HEK293T (cell line): Measurements from ENCODE around the gene SLC2A4RG.

Source experiments
- CTCF ChIA-PET: fragments of 350-600 bp; formaldehyde crosslinking; extraction: SDS; loops from one replicate; lab custom pipeline; 2021; ENCODE audit warnings: antibody characterized with exemption, inconsistent platforms; lab: Yijun Ruan, JAX
- POLR2A ChIA-PET: fragments of 350-600 bp; formaldehyde crosslinking; extraction: SDS; loops from one replicate; lab custom pipeline; 2020; ENCODE audit warnings: antibody characterized with exemption, inconsistent platforms; lab: Yijun Ruan, JAX
- DNase-seq: peaks from one replicate; pipeline ENCODE4 v3.0.0; 2012; ENCODE audit warnings: mixed read lengths; ENCODE audit errors: extremely low spot score
- ARNT ChIP-seq: fragments of 450-650 bp; IDR thresholded peaks from 2 replicates; pipeline ENCODE4 v1.6.1; 2017; ENCODE audit warnings: mild to moderate bottlenecking
- BHLHE40 ChIP-seq: fragments of 450-650 bp; IDR thresholded peaks from 2 replicates; pipeline ENCODE4 v1.6.1; 2016; ENCODE audit warnings: mild to moderate bottlenecking, moderate library complexity, borderline replicate concordance
- CTBP1 ChIP-seq: fragments of 450-650 bp; IDR thresholded peaks from 2 replicates; pipeline ENCODE4 v1.6.1; 2016; ENCODE audit warnings: borderline replicate concordance
- ELF4 ChIP-seq: fragments of 450-650 bp; IDR thresholded peaks from 2 replicates; pipeline ENCODE4 v1.6.1; 2017; ENCODE audit warnings: antibody characterized with exemption
- FOXA1 ChIP-seq: fragments of 450-650 bp; IDR thresholded peaks from 2 replicates; pipeline ENCODE4 v1.6.1; 2016; ENCODE audit warnings: mild to moderate bottlenecking
- FOXK2 ChIP-seq: fragments of 450-650 bp; IDR thresholded peaks from 2 replicates; pipeline ENCODE4 v1.6.1; 2016; ENCODE audit warnings: mild to moderate bottlenecking
- FOXM1 ChIP-seq: fragments of 450-650 bp; IDR thresholded peaks from 2 replicates; pipeline ENCODE4 v1.6.1; 2017; ENCODE audit warnings: mild to moderate bottlenecking, borderline replicate concordance
- HDGF ChIP-seq: fragments of 450-650 bp; IDR thresholded peaks from 2 replicates; pipeline ENCODE4 v1.6.1; 2017; ENCODE audit warnings: antibody characterized with exemption, borderline replicate concordance
- L3MBTL2 ChIP-seq: fragments of 450-650 bp; conservative IDR thresholded peaks from 2 replicates; pipeline ENCODE4 v1.6.1; 2016; ENCODE audit warnings: mild to moderate bottlenecking
- LEF1 ChIP-seq: fragments of 450-650 bp; IDR thresholded peaks from 2 replicates; pipeline ENCODE4 v1.6.1; 2017; ENCODE audit warnings: mild to moderate bottlenecking, borderline replicate concordance
- NFRKB ChIP-seq: fragments of 450-650 bp; IDR thresholded peaks from 2 replicates; pipeline ENCODE4 v1.6.1; 2016; ENCODE audit warnings: mild to moderate bottlenecking, moderate library complexity
- SP1 ChIP-seq: fragments of 450-650 bp; IDR thresholded peaks from 2 replicates; pipeline ENCODE4 v1.6.1; 2017
- SUZ12 ChIP-seq: fragments of 450-650 bp; IDR thresholded peaks from 2 replicates; pipeline ENCODE4 v1.6.1; 2016; ENCODE audit warnings: mild to moderate bottlenecking
- TARDBP ChIP-seq: fragments of 450-650 bp; IDR thresholded peaks from 2 replicates; pipeline ENCODE4 v1.6.1; 2016
- ZNF384 ChIP-seq: fragments of 450-650 bp; IDR thresholded peaks from 2 replicates; pipeline ENCODE4 v1.6.1; 2016
- TF ChIP-seq, protein P1 (sequence below): fragments of 450-650 bp; IDR thresholded peaks from 2 replicates; pipeline ENCODE4 v1.6.1; 2016

Gene SLC2A4RG, protein sequence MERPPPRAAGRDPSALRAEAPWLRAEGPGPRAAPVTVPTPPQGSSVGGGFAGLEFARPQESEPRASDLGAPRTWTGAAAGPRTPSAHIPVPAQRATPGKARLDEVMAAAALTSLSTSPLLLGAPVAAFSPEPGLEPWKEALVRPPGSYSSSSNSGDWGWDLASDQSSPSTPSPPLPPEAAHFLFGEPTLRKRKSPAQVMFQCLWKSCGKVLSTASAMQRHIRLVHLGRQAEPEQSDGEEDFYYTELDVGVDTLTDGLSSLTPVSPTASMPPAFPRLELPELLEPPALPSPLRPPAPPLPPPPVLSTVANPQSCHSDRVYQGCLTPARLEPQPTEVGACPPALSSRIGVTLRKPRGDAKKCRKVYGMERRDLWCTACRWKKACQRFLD

DNA sequence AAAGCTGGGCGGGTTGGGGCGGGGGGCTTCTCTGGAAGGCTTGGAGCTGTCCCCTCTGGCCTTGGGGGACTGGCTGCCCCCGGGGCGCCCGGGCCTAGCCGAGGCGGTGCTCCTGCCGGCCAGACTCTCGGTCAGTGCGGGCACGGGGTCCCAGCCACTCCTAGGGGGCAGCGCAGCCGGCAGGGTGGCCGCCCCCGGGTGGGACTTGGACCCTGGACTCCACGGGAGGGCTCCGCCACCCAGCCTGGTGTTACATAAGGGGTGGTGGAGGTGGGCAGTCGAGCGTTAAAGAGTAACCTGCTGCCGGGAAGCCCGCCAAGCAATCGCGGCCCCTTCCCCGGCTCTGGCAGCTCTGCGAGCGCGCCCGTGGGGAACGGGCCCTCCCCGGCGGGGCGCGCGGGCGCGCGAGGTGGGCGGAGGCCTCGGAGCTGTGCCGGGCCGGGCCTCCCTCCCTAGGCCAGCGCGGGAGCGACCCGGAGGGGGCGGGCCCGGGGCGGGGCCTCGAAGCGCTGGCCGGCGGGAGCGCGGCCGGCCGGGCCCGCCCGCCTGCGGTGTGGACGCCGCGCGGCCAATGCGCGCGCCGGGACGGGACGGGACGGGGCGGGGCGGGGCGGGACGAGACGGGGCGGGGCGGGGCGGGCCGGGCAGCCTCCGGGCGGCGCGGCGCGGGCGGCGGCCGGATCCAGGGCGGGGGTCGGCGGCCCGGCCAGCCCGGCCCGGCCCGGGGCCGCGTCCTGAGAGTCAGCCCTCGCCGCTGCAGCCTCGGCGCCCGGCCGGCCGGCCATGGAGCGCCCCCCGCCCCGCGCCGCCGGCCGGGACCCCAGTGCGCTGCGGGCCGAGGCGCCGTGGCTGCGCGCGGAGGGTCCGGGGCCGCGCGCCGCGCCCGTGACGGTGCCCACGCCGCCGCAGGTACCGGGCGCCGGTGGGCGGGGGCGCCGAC is at the start of gene SLC2A4RG:
SLC2A4RG (plus strand) TSS at position 647 of the 940 bp plus-strand sequence; CDS start at position 784, 137 bp downstream.
- peak; percentile 94 for DNase-seq
- no peak for TF ChIP-seq ARNT
- no peak for TF ChIP-seq L3MBTL2
- no peak for TF ChIP-seq LEF1
- TF ChIP-seq SUZ12: no peak
- no peak for TF ChIP-seq NFRKB
- TF ChIP-seq FOXM1: no peak
- TF ChIP-seq, protein P1, sequence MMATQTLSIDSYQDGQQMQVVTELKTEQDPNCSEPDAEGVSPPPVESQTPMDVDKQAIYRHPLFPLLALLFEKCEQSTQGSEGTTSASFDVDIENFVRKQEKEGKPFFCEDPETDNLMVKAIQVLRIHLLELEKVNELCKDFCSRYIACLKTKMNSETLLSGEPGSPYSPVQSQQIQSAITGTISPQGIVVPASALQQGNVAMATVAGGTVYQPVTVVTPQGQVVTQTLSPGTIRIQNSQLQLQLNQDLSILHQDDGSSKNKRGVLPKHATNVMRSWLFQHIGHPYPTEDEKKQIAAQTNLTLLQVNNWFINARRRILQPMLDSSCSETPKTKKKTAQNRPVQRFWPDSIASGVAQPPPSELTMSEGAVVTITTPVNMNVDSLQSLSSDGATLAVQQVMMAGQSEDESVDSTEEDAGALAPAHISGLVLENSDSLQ: no peak
- no peak for TF ChIP-seq BHLHE40
- TF ChIP-seq SP1: no peak
- TF ChIP-seq FOXA1: no peak
- TF ChIP-seq ELF4: no peak
- no peak for TF ChIP-seq TARDBP
- no peak for TF ChIP-seq ZNF384
- TF ChIP-seq HDGF: no peak
- no peak for TF ChIP-seq CTBP1
- TF ChIP-seq FOXK2: no peak
- ChIA-PET POLR2A (interaction anchor here (0.6 to 1.0 kb wide), 2 partner anchors 31 to 32 kb away, joined by 3 to 5 read pairs; partner anchors contain the start of genes ARFRP1 and ZGPAT), CTCF (interaction anchor here (1.4 kb wide), 1 partner anchor 31 kb away, joined by 3 read pairs; the partner anchor contains the start of genes ARFRP1 and ZGPAT)

- CTCF ChIA-PET: no interaction called here
- TF ChIP-seq TARDBP: no peak
- TF ChIP-seq BHLHE40: no peak
- no peak for TF ChIP-seq ZNF384
- TF ChIP-seq, protein P1: no peak
- TF ChIP-seq SUZ12: no peak
- no peak for TF ChIP-seq CTBP1
- TF ChIP-seq FOXK2: no peak
- TF ChIP-seq HDGF: no peak
- TF ChIP-seq ARNT: no peak
- no peak for TF ChIP-seq FOXM1
- no peak for TF ChIP-seq ELF4
- TF ChIP-seq L3MBTL2: no peak
- no peak for TF ChIP-seq SP1
- TF ChIP-seq LEF1: no peak
- no peak for TF ChIP-seq FOXA1
- no peak for TF ChIP-seq NFRKB
- POLR2A ChIA-PET: no interaction called here
- DNase-seq: no peak
Observed at GRCh38 chr20:63690003-63690897, 49.3 kb upstream of the SLC2A4RG start.

GRCh38 chr20:63690898-63691710 is 48.5 kb upstream of the SLC2A4RG start:
- POLR2A ChIA-PET: no interaction called here
- DNase-seq: no peak
- TF ChIP-seq SUZ12 (no peak), FOXK2 (no peak), LEF1 (no peak), L3MBTL2 (no peak)
- TF ChIP-seq, protein P1: no peak
- CTCF ChIA-PET: no interaction called here

GRCh38 chr20:63691711-63692435 is 47.7 kb upstream of the SLC2A4RG start:
- ChIA-PET CTCF (no interaction called here), POLR2A (interaction anchor here (0.9 kb wide), 1 partner anchor 16 kb away, joined by 3 read pairs; the partner anchor contains the start of genes ARFRP1 and ZGPAT)
- TF ChIP-seq FOXA1 (no peak), FOXM1 (no peak), ARNT (no peak)
- no peak for DNase-seq
